OCI-LY3 (cell line): Measurements from ENCODE around the gene RGL1.

Experiments used
- EZH2phosphoT487 ChIP-seq: fragments of 200-600 bp; shearing (Covaris generic); IDR thresholded peaks from 2 replicates; pipeline ENCODE4 v1.6.1; 2018; ENCODE audit warnings: antibody characterized with exemption, mixed run types, low read depth
- TF ChIP-seq, protein P1 (sequence below): fragments of 200-600, 300-600 bp; sonication (generic); IDR thresholded peaks from 2 replicates; pipeline ENCODE4 v1.5.1; 2014; ENCODE audit warnings: antibody characterized with exemption, low read length, low read depth

GRCh38 chr1:183916574-183916973 is 111.7 kb downstream of the RGL1 start:
- TF ChIP-seq EZH2phosphoT487 = no peak
- TF ChIP-seq, protein P1, sequence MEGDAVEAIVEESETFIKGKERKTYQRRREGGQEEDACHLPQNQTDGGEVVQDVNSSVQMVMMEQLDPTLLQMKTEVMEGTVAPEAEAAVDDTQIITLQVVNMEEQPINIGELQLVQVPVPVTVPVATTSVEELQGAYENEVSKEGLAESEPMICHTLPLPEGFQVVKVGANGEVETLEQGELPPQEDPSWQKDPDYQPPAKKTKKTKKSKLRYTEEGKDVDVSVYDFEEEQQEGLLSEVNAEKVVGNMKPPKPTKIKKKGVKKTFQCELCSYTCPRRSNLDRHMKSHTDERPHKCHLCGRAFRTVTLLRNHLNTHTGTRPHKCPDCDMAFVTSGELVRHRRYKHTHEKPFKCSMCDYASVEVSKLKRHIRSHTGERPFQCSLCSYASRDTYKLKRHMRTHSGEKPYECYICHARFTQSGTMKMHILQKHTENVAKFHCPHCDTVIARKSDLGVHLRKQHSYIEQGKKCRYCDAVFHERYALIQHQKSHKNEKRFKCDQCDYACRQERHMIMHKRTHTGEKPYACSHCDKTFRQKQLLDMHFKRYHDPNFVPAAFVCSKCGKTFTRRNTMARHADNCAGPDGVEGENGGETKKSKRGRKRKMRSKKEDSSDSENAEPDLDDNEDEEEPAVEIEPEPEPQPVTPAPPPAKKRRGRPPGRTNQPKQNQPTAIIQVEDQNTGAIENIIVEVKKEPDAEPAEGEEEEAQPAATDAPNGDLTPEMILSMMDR = no peak
